A549 treated with GW870086 at 1 μM for 4 hours (cell line): ENCODE measurements around the gene C2orf49. TPM values are rescaled to one million over a fixed set of nuclear protein-coding genes. Genes with fewer than 3 reads are reported as not detected.

ENCODE experiments used
- total RNA-seq: library from RNA; stranded (reverse); fragments of 200-300 nt; extraction: Qiagen RNA extraction; gene quantifications from 5 replicates; pipeline ENCODE4 v1.2.3, GENCODE V29; 2022; ENCODE audit warnings: low read depth

Gene C2orf49
- total RNA-seq = 9.3 to 15.0 TPM (median 12.9 TPM) in 5 replicates

DNA sequence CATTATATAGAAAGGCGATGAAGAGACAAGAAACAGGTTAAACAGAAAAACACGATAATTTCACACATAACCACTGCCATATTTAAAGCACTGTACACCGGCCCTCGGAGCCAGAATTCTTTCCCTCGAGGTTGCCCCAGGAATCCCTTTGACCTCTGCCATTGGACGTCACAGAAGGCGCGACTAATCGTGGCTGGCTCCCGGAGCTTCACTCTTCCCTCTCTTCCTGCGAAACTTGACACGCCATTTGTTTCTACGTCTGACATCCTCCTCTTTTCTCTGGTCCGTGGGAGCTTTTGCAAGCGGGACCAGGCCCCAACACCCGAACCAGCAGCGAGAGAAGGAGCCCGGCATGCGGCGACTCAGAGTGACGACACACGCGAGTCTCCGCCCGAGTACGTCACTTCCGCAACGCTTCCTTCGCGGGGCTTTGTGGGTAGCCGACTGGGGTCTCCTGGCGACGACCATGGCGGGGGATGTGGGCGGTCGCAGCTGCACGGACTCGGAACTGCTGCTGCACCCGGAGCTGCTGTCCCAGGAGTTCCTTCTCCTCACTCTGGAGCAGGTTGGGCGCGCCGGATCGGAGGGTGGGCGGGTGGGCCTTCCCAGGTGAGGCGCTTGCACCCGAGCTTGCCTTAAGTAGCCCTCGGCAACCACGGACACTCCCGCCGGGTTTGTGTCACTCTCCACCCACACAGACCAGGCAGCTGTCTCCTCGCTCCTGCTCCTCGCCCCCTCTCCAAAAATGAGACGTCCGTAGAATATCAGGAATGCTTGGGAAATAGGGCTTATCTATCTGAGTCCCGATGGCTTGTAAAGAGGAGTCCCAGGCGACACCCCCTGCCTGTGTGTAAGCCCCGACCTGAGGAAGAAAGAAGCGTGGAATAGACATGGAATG, at the start of gene C2orf49:
Gene C2orf49 (plus strand): TSS at position 419 of the 898 bp plus-strand sequence. CDS start 48 bp downstream, at position 467.

DNA sequence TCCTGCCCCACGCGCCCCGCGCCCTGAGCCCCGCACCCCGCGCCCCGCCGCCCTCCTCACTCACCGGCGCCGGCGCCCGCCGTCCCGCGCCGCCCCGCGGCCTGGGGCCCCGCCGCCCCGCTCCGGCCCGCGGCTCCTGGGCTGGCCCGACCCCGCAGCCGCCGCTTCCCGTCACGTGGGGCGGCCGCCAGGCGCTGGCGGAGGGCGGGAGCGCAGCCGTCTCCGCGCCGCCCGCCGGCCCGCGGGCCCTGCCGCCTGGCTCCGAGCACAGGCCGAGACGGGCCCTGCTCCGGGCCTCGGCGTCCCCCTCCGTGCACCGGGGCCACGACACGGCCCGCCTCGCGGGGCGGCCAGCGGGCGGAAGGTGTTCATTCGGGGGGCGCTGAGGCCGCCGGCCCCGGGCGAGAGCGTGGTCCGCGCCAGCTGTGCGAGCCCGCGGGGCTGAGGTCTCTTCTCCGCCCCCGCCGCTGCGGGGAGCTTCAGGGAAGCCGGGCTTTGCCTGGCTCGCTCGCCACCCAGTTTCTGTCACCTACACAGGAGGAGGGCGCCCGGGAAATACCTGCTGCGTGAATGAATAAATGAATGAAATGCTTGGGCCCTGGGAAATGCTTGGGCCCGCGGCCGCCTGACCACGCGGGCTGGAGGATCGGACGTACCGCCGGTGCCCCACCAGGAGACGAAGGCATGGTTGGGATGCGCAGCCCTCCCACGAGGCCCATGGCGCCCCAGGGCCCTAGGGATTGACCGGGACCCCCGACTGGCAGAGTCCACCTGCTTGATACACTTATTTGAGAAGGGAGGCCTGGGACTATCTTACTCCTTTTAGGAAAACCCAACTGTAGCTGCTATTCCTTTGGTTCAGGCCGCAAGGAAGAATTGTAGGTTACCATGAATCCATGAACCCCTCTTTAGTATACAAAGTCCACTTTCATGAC, 7.5 kb upstream of the C2orf49 start, which contains the start of gene TGFBRAP1:
Gene TGFBRAP1 (minus strand): TSS at position 175 of the 935 bp plus-strand sequence. CDS start 21,434 bp downstream, outside the sequence.

DNA sequence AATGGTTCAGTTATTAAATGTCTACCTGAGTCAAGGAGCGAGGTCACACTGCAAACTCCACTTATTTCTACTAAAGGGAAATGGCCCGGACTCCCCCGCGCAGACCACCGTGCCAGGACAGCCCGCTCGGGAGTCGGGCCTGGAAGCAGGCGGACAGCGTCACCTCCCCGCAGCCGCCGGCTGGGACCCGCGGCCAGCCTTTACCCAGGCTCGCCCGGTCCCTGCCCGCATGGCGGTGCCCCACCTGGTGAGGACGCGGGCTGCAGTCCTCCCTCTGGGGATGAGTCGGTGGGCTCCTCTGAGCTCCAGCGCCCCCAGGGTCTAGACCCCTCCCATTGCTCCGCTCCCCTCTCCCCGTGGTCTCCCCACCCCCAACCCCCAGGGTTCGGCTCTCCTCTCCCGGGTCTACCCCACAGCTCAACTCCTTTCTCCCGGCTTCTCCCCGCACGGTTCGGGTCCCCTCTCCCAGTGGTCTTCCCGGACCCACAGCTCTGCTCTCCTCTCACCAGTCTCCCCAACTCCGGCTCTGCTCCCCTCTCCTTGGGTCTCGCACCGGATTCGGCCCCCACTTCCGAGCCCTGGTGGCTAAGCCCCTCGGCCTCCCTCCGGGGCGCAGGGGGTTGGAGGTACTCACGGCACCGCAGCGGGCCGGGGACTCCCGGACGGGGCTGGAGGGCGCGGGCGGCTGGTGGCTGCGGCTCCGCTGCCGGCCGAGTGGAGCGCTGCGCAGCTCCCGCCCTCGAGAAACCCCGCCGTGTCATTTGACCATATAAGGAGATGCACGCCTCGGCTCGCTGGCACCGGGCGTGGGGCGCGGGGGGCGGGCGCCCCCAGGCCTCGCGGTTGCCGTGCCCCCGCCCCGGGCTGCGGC, 61.2 kb downstream of the C2orf49 start, which contains the start of gene FHL2:
Gene FHL2 (minus strand): TSS at position 716 of the 871 bp plus-strand sequence. CDS start 12,535 bp downstream, outside the sequence.

Other genes starting within 250 kb of the C2orf49 start
- gene GPR45, start 95.8 kb upstream of the C2orf49 start, total RNA-seq = not detected in 5 replicates
- gene TGFBRAP1, start 7.8 kb upstream of the C2orf49 start, total RNA-seq = 14.2 to 17.6 TPM (median 16.4 TPM) in 5 replicates
- gene FHL2, start 61.5 kb downstream of the C2orf49 start, total RNA-seq = 64.2 to 81.4 TPM (median 69.4 TPM) in 5 replicates